Stimulated activated naive CD8-positive, alpha-beta T cell treated with anti-CD3 and anti-CD28 coated beads, Interleukin-15, amount 100 ng/mL, for 72 hours (primary cell): ENCODE measurements around the gene ZNF423.

Source experiments
- ATAC-seq: fragments of 150-1000 bp; cut with Tn5 transposase; 2 replicates; pipeline ENCODE4 v1.10.0; 2021; ENCODE audit warnings: mild to moderate bottlenecking, moderate library complexity
- DNase-seq, 2 donors: peaks; one replicate each; pipeline ENCODE4 v3.0.0; 2021 to 2022
- H3K27ac Mint-ChIP-seq, 2 donors: one replicate each; pipeline ENCODE4 v1.8.0; 2022; ENCODE audit warnings: mild to moderate bottlenecking in 2 of 2, mixed read lengths in 2 of 2, moderate library complexity in 2 of 2
- H3K27me3 Mint-ChIP-seq: one replicate; pipeline ENCODE4 v1.8.0; 2022; ENCODE audit warnings: mixed read lengths
- H3K4me1 Mint-ChIP-seq: one replicate; pipeline ENCODE4 v1.8.0; 2022; ENCODE audit warnings: mild to moderate bottlenecking, mixed read lengths
- H3K4me3 Mint-ChIP-seq, 2 donors: one replicate each; pipeline ENCODE4 v1.8.0; 2022; ENCODE audit warnings: mild to moderate bottlenecking in 2 of 2, mixed read lengths in 2 of 2, moderate library complexity in 1 of 2
- H3K9me3 Mint-ChIP-seq, 2 donors: one replicate each; pipeline ENCODE4 v1.8.0; 2022; ENCODE audit warnings: mixed read lengths in 2 of 2

ZNF423 gene

DNA sequence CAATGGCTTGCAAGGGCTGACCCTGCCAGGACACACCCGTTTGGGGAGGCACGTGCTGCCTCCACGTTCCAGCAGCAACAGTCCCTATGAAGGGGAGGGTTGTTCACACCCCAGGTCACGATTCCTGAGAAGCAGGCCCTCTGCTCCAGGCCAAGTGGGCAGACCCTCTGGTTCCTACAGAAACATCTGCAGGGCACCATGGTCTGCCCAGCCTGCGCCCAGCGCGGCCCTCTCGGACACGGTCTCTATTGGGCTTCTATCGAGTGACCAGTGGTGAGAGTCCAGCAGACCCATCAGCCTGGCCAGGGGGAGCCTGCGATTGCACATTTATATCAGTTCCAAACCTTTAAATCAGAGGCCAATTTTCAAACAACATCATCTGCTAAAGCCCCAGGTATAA lies 128.3 kb downstream of the ZNF423 start:
- Mint-ChIP-seq H3K4me1 (no peaks in the 10 kb centered on the region), H3K27me3 (no peaks in the 10 kb centered on the region), H3K4me3 (no peak overlapping the region), H3K27ac (peak overlapping the region in 1 of 2 donors; percentile 14), H3K9me3 (peaks cover 0 to 9% of the 10 kb centered on the region in 2 donors)
- no peak for ATAC-seq
- DNase-seq, result no peak

- H3K27me3 Mint-ChIP-seq, result no peaks in the 10 kb centered on the region
- peaks cover 0 to 9% of the 10 kb centered on the region in 2 donors for H3K9me3 Mint-ChIP-seq
- H3K4me1 Mint-ChIP-seq, result no peaks in the 10 kb centered on the region
- no peak for ATAC-seq
- H3K27ac Mint-ChIP-seq, result no peak overlapping the region
- no peak for DNase-seq
- H3K4me3 Mint-ChIP-seq, result no peak overlapping the region
Measured at GRCh38 chr16:49726155-49726554, 129.8 kb downstream of the ZNF423 start.

GRCh38 chr16:49725651-49726050 lies 130.3 kb downstream of the ZNF423 start:
- H3K4me1 Mint-ChIP-seq, result no peaks in the 10 kb centered on the region
- no peaks in the 10 kb centered on the region for H3K27me3 Mint-ChIP-seq
- H3K9me3 Mint-ChIP-seq, result peaks cover 0 to 9% of the 10 kb centered on the region in 2 donors
- ATAC-seq, result no peak
- no peak overlapping the region for H3K4me3 Mint-ChIP-seq
- no peak for DNase-seq
- no peak overlapping the region for H3K27ac Mint-ChIP-seq

DNA sequence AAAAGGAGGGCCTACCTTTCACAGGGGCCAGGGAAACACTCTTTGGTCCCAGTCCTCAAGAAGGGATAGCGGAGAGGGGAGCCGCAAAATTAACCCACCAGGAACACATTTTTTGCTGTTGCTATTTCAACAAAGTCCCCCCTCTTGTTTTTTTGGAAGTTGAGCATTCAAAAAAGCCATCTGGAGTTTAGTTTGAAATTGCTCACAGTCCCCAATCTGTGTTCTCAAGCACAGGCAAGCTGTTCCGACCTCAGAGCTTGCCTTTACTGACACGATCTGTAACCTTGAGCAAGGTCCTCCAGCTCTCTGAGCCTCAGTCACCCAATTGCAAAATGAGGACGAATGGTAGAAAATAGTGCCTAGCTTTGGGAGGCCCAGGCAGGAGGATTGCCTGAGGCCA lies 131.1 kb downstream of the ZNF423 start:
- ATAC-seq, result no peak
- Mint-ChIP-seq H3K27ac (no peak overlapping the region), H3K4me3 (no peak overlapping the region), H3K4me1 (no peaks in the 10 kb centered on the region), H3K9me3 (peaks cover 0 to 3% of the 10 kb centered on the region in 2 donors), H3K27me3 (no peaks in the 10 kb centered on the region)
- DNase-seq, result no peak

DNA sequence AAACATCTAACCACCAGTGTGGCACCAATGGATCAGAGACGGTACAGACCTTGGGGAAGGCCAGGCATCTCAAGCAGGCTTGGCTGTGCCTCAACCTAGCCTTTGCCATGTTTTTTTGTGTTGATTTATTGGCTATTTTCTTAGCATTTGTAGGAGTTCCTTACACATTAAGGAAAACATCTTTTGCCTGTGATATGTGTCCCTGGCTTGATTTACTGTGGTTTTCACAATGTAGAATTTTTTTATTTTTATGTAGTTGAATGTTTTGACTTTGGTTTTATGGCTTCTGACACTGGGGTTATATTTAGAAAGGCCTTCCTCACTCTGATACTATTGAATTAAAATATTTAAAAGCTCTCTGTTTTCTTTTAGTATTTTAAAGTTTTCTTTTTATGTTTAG lies 132.6 kb downstream of the ZNF423 start:
- no peaks in the 10 kb centered on the region for H3K4me1 Mint-ChIP-seq
- H3K27me3 Mint-ChIP-seq, result no peaks in the 10 kb centered on the region
- H3K9me3 Mint-ChIP-seq, result no peaks in the 10 kb centered on the region
- H3K27ac Mint-ChIP-seq, result no peak overlapping the region
- DNase-seq (no peak), ATAC-seq (no peak)
- no peak overlapping the region for H3K4me3 Mint-ChIP-seq

DNA sequence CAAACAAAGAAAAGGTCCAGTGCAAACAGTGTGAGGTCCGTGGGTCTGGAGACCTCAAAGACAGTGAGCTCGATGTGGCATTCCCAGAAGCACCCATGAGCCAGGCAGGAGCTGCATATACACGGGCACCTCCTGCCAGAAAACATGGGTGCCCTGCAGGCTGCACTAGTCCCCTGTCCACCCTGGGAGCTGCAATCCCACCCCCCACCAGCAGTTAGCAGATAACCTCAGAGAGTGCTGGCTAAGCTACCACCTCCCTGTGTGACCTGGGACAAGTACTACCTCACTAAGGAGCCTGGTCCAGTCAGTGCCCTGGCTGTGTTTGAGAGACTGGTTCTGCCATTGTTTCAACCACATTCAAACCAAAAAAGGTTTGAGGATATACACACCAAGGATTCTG lies 135.7 kb downstream of the ZNF423 start:
- no peaks in the 10 kb centered on the region for H3K9me3 Mint-ChIP-seq
- no peak overlapping the region for H3K27ac Mint-ChIP-seq
- no peaks in the 10 kb centered on the region for H3K27me3 Mint-ChIP-seq
- no peak for DNase-seq
- ATAC-seq, result peak; percentile 46
- no peak overlapping the region for H3K4me3 Mint-ChIP-seq
- H3K4me1 Mint-ChIP-seq, result no peaks in the 10 kb centered on the region

GRCh38 chr16:49717689-49718088 lies 138.2 kb downstream of the ZNF423 start:
- Mint-ChIP-seq H3K9me3 (no peaks in the 10 kb centered on the region), H3K27ac (no peak overlapping the region), H3K4me1 (no peaks in the 10 kb centered on the region), H3K27me3 (no peaks in the 10 kb centered on the region), H3K4me3 (no peak overlapping the region)
- ATAC-seq, result no peak
- DNase-seq, result no peak

DNA sequence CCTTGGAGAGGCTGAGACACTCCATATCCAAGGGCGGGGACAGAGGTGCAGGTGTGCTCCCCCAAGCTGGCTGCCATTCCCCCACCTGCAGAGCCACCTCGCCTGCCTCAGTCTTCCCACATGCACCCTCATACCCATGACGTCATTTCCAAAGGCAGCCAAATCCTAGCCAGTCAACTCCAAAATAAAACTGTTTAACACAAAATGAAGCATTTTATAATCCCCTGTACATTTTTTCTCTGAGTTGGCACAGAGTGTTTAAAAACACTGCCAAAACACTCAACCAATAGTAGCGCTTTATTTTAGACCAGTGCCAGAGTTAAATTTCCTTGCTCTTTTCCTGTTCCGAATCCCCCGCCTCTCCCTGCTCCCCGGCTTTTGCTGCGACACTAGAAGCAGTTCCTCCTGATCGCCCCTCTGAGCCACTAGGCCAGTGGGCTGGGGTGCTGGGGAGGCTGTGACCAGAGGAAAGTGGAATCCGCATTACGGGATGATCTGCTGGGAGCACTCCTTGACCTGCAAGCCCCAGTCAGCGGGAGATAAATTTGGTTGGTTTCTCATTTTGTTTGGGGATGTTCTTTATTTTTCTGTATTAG lies 139.5 kb downstream of the ZNF423 start:
- DNase-seq (no peak), ATAC-seq (no peak)
- Mint-ChIP-seq H3K9me3 (no peaks in the 10 kb centered on the region), H3K4me3 (no peak overlapping the region), H3K27ac (no peak overlapping the region), H3K27me3 (no peaks in the 10 kb centered on the region), H3K4me1 (no peaks in the 10 kb centered on the region)

DNA sequence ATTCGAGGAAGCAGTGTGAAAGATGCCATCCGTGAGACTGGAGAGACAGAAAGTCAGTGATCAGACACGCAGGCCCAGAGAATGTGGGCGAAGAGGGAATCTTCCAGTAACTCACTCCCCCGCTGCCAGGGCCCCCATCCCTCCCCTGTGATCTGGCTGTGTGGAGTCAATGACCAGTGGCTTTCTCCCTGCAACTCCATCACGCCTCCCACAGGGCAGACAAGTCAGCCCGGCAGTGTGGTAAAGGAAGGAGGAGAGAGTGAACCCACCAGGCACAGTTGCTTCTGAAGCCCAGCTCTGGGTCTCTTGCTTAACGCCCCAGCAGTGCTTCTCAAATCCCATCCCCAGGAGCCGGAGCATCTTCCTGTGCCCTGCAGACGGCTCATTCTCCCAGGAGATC lies 142.1 kb downstream of the ZNF423 start:
- DNase-seq, result no peak
- Mint-ChIP-seq H3K27ac (no peak overlapping the region), H3K4me1 (no peaks in the 10 kb centered on the region), H3K9me3 (no peaks in the 10 kb centered on the region), H3K4me3 (no peak overlapping the region), H3K27me3 (peaks cover 1% of the 10 kb centered on the region)
- no peak for ATAC-seq

DNA sequence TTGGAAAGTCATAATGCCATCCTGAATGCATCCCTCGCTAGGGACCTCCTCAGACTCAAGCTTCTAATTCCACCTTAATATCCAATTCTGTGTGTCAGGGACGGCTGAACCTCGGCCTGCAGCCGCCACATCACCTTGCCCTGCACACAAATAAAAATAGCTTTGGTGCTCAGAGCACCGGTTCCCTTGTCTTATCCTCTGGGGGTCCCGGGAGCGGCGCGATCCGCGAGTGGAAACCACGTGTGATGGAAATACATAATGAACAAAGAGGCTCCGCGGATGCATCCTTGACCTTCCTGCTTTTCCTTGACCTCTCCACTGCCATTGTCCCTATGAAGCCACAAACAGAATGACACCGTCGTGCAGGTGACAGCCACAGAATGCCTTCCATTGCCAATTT lies 143.4 kb downstream of the ZNF423 start:
- Mint-ChIP-seq H3K4me1 (no peaks in the 10 kb centered on the region), H3K27me3 (peaks cover 7% of the 10 kb centered on the region), H3K9me3 (no peaks in the 10 kb centered on the region), H3K27ac (peak overlapping the region in 1 of 2 donors; percentile 38), H3K4me3 (no peak overlapping the region)
- no peak for ATAC-seq
- no peak for DNase-seq

DNA sequence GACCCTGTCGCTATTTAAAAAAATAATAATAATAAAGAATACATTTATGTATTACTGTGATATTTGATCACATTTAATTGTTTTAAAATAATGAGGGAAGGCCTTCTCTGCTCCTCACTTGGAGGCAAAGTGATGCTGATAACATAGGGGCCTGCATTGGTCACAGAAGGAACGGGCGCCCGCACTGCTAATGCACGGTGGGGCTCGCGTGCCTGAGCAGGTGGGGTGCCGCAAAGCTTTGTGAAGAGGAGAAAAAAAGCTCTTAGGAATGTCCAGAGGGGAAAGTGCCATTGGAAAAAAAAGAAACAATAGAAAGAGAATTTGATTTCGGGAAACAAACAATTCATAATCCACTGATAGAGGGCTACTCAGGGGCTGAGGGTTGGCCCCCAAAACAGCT lies 143.8 kb downstream of the ZNF423 start:
- H3K27ac Mint-ChIP-seq, result no peak overlapping the region
- H3K9me3 Mint-ChIP-seq, result no peaks in the 10 kb centered on the region
- DNase-seq (no peak), ATAC-seq (no peak)
- H3K4me1 Mint-ChIP-seq, result no peaks in the 10 kb centered on the region
- H3K27me3 Mint-ChIP-seq, result peaks cover 7% of the 10 kb centered on the region
- no peak overlapping the region for H3K4me3 Mint-ChIP-seq

DNA sequence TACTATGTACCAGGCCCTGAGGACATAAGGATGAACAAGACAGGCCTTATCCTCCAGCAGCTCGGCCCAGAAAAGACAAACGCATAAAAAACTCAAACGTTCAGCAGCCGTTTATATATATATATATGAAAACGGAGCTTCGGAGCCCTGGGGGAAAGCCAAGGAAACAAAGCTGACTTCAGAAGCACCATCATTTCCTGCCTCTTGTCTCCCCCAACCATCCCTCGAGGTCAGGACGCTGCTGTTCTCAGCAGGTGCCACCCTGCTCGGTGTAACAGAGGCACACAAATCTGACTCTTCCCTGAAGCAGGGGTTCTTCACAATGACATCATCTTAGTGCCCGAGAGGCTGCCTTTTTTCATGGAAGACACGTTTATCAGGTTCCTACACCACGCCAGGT lies 146.9 kb downstream of the ZNF423 start:
- no peaks in the 10 kb centered on the region for H3K4me1 Mint-ChIP-seq
- H3K4me3 Mint-ChIP-seq, result no peak overlapping the region
- no peak for DNase-seq
- H3K27me3 Mint-ChIP-seq, result peaks cover 7% of the 10 kb centered on the region
- no peaks in the 10 kb centered on the region for H3K9me3 Mint-ChIP-seq
- H3K27ac Mint-ChIP-seq, result no peak overlapping the region
- ATAC-seq, result no peak

DNA sequence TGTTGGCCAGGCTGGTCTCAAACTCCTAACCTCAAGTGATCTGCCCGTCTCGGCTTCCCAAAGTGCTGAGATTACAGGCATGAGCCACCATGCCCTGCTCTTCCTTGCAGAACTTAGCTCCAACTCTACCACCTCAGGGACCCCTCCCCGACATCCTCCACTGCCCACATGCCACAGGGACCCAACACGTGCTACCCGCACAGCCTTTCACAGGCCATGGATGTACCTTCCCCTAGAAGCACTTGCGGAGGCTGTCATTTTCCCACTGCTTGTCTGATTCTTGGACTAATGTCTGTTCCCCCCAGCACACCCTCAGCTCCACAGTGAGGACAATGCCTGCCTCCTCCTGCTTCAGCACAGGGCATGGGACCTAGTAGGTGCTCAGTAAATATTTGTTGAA lies 147.4 kb downstream of the ZNF423 start:
- Mint-ChIP-seq H3K4me1 (no peaks in the 10 kb centered on the region), H3K27me3 (peaks cover 7% of the 10 kb centered on the region)
- no peak for ATAC-seq

DNA sequence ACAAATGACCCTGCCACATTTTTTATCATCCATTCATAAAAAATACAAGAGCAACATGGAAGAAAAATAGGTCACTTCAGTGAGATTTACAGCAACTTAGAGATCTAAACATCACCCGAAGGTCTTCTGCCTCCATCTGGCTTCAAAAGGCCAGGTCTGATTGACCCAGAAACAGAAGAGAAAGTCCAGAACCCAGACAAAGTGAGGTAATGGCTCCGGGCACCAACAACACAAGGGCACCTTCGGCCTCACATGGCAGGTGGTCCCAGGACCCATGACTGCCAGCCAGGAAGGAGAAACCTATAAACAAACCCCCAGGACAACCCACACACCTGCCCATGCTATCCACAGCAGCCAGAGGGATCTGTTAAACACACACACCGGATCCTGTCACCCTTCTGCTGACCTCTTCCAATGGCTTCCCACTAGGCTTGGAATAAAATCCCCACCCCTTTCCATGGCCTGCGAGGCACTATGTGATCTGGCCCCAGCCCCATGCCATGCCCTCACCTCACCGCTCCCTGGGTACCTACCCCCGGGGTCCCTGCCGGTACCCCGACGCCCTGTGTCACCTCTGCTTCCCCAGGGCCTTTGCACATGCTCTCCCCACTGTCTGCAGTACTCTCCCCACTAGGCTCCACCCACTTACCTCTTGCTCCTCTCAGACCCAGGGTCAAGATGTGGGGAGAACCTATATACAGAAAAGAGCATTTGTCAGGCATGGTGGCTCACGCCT lies 149.1 kb downstream of the ZNF423 start:
- Mint-ChIP-seq H3K9me3 (no peaks in the 10 kb centered on the region), H3K4me3 (no peak overlapping the region), H3K27me3 (peaks cover 7% of the 10 kb centered on the region), H3K4me1 (no peaks in the 10 kb centered on the region), H3K27ac (peak overlapping the region in 1 of 2 donors; percentile 71)
- no peak for DNase-seq
- no peak for ATAC-seq

More for the DNA sequence above, 147.4 kb downstream of the ZNF423 start:
- Mint-ChIP-seq H3K9me3 (no peaks in the 10 kb centered on the region), H3K4me3 (no peak overlapping the region), H3K27ac (no peak overlapping the region)
- DNase-seq, result no peak

- DNase-seq (no peak), ATAC-seq (no peak)
- Mint-ChIP-seq H3K27me3 (peaks cover 11% of the 10 kb centered on the region), H3K27ac (no peak overlapping the region), H3K4me3 (no peak overlapping the region), H3K9me3 (no peaks in the 10 kb centered on the region), H3K4me1 (no peaks in the 10 kb centered on the region)
Measured at GRCh38 chr16:49704586-49705155, 151.2 kb downstream of the ZNF423 start.

DNA sequence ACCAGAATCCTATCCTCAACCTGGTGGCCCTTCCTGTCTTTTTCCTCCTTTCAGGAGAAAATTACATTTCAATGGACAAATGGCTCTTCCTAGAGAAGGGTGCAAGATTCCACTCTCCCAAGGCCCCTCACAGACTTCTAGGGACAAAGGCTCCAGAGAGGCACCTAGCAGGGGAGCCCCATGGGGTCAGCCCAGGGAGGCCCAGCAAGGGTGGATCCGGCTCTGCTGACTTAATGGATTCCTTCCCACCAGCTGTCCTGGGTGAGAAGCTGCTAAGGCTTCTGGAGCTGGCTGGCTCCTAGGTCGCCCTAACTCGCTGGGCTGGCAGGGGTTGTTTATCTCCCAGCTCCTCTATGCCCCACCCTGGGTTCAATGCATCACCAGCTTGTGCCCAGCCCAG lies 152.4 kb downstream of the ZNF423 start:
- no peaks in the 10 kb centered on the region for H3K4me1 Mint-ChIP-seq
- ATAC-seq (no peak), DNase-seq (no peak)
- no peak overlapping the region for H3K27ac Mint-ChIP-seq
- H3K27me3 Mint-ChIP-seq, result peaks cover 18% of the 10 kb centered on the region
- H3K4me3 Mint-ChIP-seq, result no peak overlapping the region
- H3K9me3 Mint-ChIP-seq, result no peaks in the 10 kb centered on the region
